ENCODE measurements around the gene VPS33A. TPM values are rescaled to one million over a fixed set of nuclear protein-coding genes. Genes with fewer than 3 reads are reported as not detected.

Gene VPS33A
- total and polyA plus RNA-seq, 10 of the 15 experiments (the other 5 are each of a cell fraction or from before 2014, with no cell fraction given): 7.7 to 33.6 (median 21.6) TPM

DNA sequence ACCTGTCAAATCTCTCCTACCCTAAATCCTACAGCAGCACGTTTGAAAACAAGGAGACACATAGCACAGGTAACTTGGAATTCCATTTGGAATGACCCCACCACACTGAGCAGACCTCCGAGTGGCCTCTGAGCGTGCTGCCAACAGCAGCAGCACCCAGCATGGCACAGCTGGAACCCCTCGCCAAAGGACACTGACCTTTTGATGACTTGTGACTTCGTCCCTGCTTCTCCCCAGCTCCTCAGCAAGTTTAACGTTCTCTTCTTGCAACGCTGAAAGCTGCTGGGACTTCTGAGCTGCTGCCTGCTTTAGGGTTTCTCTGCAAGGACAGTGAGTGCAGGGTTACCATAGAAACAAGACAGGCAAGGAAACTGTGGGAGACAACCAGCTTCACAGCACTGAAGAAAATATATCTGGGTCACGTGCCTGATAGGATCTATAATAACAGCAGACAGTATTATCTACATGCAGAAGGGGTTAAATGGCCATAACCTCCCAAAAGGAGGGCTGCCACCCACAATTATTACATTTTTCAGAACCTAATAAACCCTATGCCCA, 43.3 kb upstream of the VPS33A start:
- no TSS peak for BruUV-seq (replicated peaks)
- ATAC-seq (no peak), DNase-seq (ENCODE audit: low read depth, low spot score) (no peak), FAIRE-seq (no peak)
- in situ Hi-C loops (cut with MboI): no loop called here
- H3K4me3 ChIP-seq: no peak overlapping the region
- no peak overlapping the region for H3K9ac ChIP-seq (ENCODE audit: control insufficient read depth, insufficient read depth, low read length)
- intact Hi-C loops (cut with micrococcal nuclease; ENCODE audit: unreplicated experiment): no loop called here
- no peak overlapping the region for H3K27ac ChIP-seq (ENCODE audit: control insufficient read depth, insufficient read depth)
- H3K27me3 ChIP-seq (replicated peaks in 1 of 2; ENCODE audit: control insufficient read depth in 2 of 2, insufficient read depth in 2 of 2, low read length in 1 of 2): no peaks in the 10 kb centered on the region
- WGBS (ENCODE audit: insufficient coverage, insufficient replicate concordance, low lambda C conversion rate, missing lambda C conversion rate): 86% methylated on average over 8 of the region's 8 CpGs
- no peaks in the 10 kb centered on the region; a peak in 1 of 4 replicates for H3K36me3 ChIP-seq (ENCODE audit: control insufficient read depth in 2 of 2, insufficient read depth in 2 of 2, low read length in 1 of 2)
- H3K9me3 ChIP-seq (replicated peaks; ENCODE audit: control insufficient read depth, insufficient read depth, low read length): no peaks in the 10 kb centered on the region
- no peak overlapping the region for H2AFZ ChIP-seq (ENCODE audit: control insufficient read depth, low read depth, low read length)
- CTCF ChIA-PET: interaction anchor here (0.9 kb wide), 1 partner anchor 9 kb away, joined by 3 read pairs; no protein-coding TSS in a partner anchor
- POLR2A ChIA-PET: no interaction called here
- H3K79me2 ChIP-seq (ENCODE audit: control insufficient read depth, insufficient read depth, low read length): no peaks in the 10 kb centered on the region
- TF ChIP-seq, protein P1, sequence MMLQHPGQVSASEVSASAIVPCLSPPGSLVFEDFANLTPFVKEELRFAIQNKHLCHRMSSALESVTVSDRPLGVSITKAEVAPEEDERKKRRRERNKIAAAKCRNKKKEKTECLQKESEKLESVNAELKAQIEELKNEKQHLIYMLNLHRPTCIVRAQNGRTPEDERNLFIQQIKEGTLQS (IDR thresholded peaks at IDR 0.05; ENCODE audit: borderline replicate concordance, extremely low read depth, low read depth, low read length): no peak
- no peaks in the 10 kb centered on the region for H4K20me1 ChIP-seq (ENCODE audit: control insufficient read depth, insufficient read depth)
- SMC1A ChIA-PET (ENCODE audit: uncharacterized antibody, unreplicated experiment): interaction anchor here (1.1 kb wide), 1 partner anchor 15 kb away, joined by 7 read pairs; no protein-coding TSS in a partner anchor
- RAD21 ChIA-PET (ENCODE audit: unreplicated experiment): no interaction called here
- no peaks in the 10 kb centered on the region for H3K4me1 ChIP-seq (ENCODE audit: control insufficient read depth, insufficient read depth, low read length)
- no peak overlapping the region for H3K4me2 ChIP-seq (ENCODE audit: control insufficient read depth, insufficient read depth)

DNA sequence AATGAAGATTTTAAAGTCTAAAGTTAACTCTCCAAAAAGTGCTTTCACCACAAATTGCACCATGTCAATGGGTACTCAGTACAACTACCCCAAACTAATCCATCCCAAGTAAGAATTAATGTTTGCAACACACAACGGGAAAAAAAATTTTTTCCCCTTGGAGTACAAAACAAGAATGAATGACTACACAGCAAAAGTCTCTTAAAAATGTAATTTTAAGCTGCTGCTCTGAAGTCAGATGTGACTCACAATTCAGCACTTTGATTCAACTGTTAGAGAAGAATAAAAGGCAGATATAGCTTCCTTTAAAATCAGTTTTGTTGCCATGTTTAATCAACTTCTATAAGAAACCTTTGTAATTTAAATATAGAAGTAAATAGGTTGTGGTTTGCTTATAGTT, 42.5 kb upstream of the VPS33A start:
- Histone ChIP-seq H2AFZ (ENCODE audit: control insufficient read depth, low read depth, low read length) (no peak overlapping the region), H3K27ac (ENCODE audit: control insufficient read depth, insufficient read depth) (no peak overlapping the region), H3K4me1 (ENCODE audit: control insufficient read depth, insufficient read depth, low read length) (no peaks in the 10 kb centered on the region), H3K79me2 (ENCODE audit: control insufficient read depth, insufficient read depth, low read length) (no peaks in the 10 kb centered on the region), H3K9ac (ENCODE audit: control insufficient read depth, insufficient read depth, low read length) (no peak overlapping the region), H3K4me3 (no peak overlapping the region), H3K36me3 (ENCODE audit: control insufficient read depth in 2 of 2, insufficient read depth in 2 of 2, low read length in 1 of 2) (peaks cover 0 to under 1% of the 10 kb centered on the region in 2 experiments; a peak in 3 of 4 replicates), H3K4me2 (ENCODE audit: control insufficient read depth, insufficient read depth) (no peak overlapping the region), H3K27me3 (replicated peaks in 1 of 2; ENCODE audit: control insufficient read depth in 2 of 2, insufficient read depth in 2 of 2, low read length in 1 of 2) (no peaks in the 10 kb centered on the region), H4K20me1 (ENCODE audit: control insufficient read depth, insufficient read depth) (no peaks in the 10 kb centered on the region), H3K9me3 (replicated peaks; ENCODE audit: control insufficient read depth, insufficient read depth, low read length) (no peaks in the 10 kb centered on the region)
- ChIA-PET SMC1A (ENCODE audit: uncharacterized antibody, unreplicated experiment) (interaction anchor here (1.1 kb wide), 1 partner anchor 15 kb away, joined by 7 read pairs; no protein-coding TSS in a partner anchor), CTCF (interaction anchor here (0.9 kb wide), 1 partner anchor 10 kb away, joined by 3 read pairs; no protein-coding TSS in a partner anchor), RAD21 (ENCODE audit: unreplicated experiment) (no interaction called here), POLR2A (no interaction called here)
- FAIRE-seq: no peak
- ATAC-seq: no peak
- no TSS peak for BruUV-seq (replicated peaks)
- intact Hi-C loops (cut with micrococcal nuclease; ENCODE audit: unreplicated experiment) (no loop called here), in situ Hi-C loops (cut with MboI) (no loop called here)
- no peak for DNase-seq (ENCODE audit: low read depth, low spot score)
- WGBS (ENCODE audit: insufficient coverage, insufficient replicate concordance, low lambda C conversion rate, missing lambda C conversion rate): 90% methylated on average over 1 of the region's 1 CpG
- no peak for TF ChIP-seq FOXK2 (IDR thresholded peaks at IDR 0.05)
- TF ChIP-seq WRNIP1 (IDR thresholded peaks at IDR 0.05; ENCODE audit: borderline replicate concordance, low read depth, low read length): no peak
- TF ChIP-seq MTA2 (IDR thresholded peaks at IDR 0.05; ENCODE audit: low read depth): no peak
- TF ChIP-seq, protein P2, sequence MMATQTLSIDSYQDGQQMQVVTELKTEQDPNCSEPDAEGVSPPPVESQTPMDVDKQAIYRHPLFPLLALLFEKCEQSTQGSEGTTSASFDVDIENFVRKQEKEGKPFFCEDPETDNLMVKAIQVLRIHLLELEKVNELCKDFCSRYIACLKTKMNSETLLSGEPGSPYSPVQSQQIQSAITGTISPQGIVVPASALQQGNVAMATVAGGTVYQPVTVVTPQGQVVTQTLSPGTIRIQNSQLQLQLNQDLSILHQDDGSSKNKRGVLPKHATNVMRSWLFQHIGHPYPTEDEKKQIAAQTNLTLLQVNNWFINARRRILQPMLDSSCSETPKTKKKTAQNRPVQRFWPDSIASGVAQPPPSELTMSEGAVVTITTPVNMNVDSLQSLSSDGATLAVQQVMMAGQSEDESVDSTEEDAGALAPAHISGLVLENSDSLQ (IDR thresholded peaks at IDR 0.05): no peak
- TF ChIP-seq RFX5 (IDR thresholded peaks at IDR 0.05; ENCODE audit: low read depth, low read length): no peak
- TF ChIP-seq, protein P3, sequence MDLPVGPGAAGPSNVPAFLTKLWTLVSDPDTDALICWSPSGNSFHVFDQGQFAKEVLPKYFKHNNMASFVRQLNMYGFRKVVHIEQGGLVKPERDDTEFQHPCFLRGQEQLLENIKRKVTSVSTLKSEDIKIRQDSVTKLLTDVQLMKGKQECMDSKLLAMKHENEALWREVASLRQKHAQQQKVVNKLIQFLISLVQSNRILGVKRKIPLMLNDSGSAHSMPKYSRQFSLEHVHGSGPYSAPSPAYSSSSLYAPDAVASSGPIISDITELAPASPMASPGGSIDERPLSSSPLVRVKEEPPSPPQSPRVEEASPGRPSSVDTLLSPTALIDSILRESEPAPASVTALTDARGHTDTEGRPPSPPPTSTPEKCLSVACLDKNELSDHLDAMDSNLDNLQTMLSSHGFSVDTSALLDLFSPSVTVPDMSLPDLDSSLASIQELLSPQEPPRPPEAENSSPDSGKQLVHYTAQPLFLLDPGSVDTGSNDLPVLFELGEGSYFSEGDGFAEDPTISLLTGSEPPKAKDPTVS (IDR thresholded peaks at IDR 0.05; ENCODE audit: low read depth, low read length): no peak
- no peak for TF ChIP-seq SIN3A (IDR thresholded peaks at IDR 0.05; ENCODE audit: low read depth, low read length)
- TF ChIP-seq POLR2A (IDR thresholded peaks at IDR 0.05; ENCODE audit: low read depth, low read length): no peak
- no peak for TF ChIP-seq GABPA (IDR thresholded peaks at IDR 0.05; ENCODE audit: low read depth)
- TF ChIP-seq SP1 (IDR thresholded peaks at IDR 0.05; ENCODE audit: low read depth, low read length): no peak
